Sigmoid colon (tissue), 4 donors: ENCODE data around the gene KIAA0930.
"Not testable (repeated sequence)": the region's sequence is repeated elsewhere in the genome, so short reads cannot be mapped to it uniquely, and the experiment has no call there.

Experiments used
- CTCF ChIP-seq, 4 experiments: fragments of 450-650 bp in 3 of 4; fragments of 200-600 bp in 1 of 4; IDR thresholded peaks; one replicate each; pipeline ENCODE4 v1.5.1; 2016 to 2019; ENCODE audit warnings: antibody characterized with exemption in 4 of 4, mild to moderate bottlenecking in 3 of 4, moderate library complexity in 2 of 4
- EP300 ChIP-seq, 4 donors: sonication (generic); formaldehyde crosslinking; IDR thresholded peaks; one replicate each; pipeline ENCODE4 v1.6.1; 2017; ENCODE audit warnings: antibody characterized with exemption in 4 of 4
- POLR2A ChIP-seq, 2 donors: fragments of 450-650 bp; IDR thresholded peaks; one replicate each; pipeline ENCODE4 v1.6.1; 2016; ENCODE audit warnings: antibody characterized with exemption in 2 of 2, mild to moderate bottlenecking in 2 of 2, moderate library complexity in 2 of 2
- POLR2AphosphoS5 ChIP-seq, 4 donors: sonication (generic); formaldehyde crosslinking; IDR thresholded peaks; one replicate each; pipeline ENCODE4 v1.6.1; 2017; ENCODE audit warnings: antibody characterized with exemption in 4 of 4

- TF ChIP-seq CTCF, EP300, POLR2A, POLR2AphosphoS5 (IDR thresholded peaks at IDR 0.05): not testable (repeated sequence)
Observed at GRCh38 chr22:45277720-45278119, 37.0 kb upstream of the KIAA0930 start.
